HG03565 (cell line): ENCODE results near the gene FGFBP3.
A peak's percentile ranks its signal among the peaks of the same experiment; 100 is the strongest.

Experiments
- ATAC-seq: cut with Tn5 transposase; IDR thresholded peaks from one replicate; pipeline ENCODE4 v1.9.1; 2021; ENCODE audit warnings: mild to moderate bottlenecking, moderate library complexity; ENCODE audit not compliant: unreplicated experiment

Gene FGFBP3, protein sequence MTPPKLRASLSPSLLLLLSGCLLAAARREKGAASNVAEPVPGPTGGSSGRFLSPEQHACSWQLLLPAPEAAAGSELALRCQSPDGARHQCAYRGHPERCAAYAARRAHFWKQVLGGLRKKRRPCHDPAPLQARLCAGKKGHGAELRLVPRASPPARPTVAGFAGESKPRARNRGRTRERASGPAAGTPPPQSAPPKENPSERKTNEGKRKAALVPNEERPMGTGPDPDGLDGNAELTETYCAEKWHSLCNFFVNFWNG

DNA sequence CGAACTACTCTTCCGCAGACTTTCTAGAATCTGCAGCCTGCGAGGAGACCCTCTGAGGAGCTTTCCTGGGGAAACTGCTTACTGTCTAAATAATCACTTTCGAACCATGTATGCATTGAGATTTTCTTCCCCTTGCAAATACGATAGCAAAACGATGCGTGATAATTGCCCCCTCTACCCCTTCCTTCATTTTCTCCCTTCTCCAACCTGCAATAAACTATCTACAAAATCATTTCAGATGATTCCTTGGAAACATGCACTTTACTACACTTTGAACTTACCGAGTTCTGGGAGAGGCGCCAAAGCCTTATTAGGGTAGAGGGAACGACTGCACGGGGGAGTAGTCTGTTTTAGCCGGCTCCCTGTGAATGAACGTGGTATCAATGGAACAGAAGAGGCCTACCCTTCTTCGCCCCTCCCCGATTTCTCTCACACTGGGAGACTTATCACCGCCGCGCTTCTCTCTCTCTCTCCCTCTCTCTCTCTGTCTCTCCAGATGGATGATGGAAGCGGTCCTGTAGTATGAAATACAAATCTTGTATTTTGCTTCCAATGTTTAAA is at the start of gene FGFBP3:
TSS of gene FGFBP3 (minus strand) at position 370 of the 561 bp plus-strand sequence. CDS start 517 bp downstream, outside the sequence.
- ATAC-seq, result no peak

DNA sequence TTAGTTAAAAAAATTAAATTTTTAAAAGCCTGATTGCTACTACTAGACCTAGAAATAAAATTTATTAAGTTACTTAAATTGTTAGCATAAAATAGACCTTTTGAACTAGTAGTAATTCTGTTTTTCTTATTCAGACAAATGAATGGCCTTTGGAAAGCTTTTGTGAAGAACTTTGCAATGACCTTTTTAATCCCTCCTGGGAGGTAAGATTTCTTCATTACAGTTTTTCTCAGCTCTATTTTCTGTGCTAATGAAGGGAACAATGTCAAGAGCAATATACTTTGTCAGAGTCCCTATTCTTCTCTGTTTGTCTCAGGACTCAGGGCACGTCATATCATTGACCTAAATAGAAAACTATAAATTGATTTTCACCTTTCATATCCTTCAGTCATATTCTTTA is 47.8 kb upstream of the FGFBP3 start:
- no peak for ATAC-seq

DNA sequence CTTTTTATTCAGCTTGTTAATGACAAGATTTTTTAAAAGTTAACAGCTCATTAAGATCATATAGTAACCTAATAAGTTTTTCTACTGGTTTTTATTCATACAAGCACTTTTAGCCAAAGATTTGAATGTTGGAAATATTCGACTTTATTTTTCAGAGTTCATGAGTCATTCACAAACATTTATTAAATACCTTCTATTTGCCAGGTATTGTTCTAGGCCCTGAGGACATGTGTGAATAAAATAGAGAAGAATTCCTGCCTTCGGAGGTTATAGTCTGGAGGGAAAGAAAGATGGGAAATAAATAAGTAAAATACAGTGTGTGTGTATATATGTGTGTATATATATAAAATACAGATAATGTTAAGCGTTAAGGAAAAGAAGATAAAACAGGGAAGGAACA is 45.8 kb upstream of the FGFBP3 start:
- no peak for ATAC-seq

DNA sequence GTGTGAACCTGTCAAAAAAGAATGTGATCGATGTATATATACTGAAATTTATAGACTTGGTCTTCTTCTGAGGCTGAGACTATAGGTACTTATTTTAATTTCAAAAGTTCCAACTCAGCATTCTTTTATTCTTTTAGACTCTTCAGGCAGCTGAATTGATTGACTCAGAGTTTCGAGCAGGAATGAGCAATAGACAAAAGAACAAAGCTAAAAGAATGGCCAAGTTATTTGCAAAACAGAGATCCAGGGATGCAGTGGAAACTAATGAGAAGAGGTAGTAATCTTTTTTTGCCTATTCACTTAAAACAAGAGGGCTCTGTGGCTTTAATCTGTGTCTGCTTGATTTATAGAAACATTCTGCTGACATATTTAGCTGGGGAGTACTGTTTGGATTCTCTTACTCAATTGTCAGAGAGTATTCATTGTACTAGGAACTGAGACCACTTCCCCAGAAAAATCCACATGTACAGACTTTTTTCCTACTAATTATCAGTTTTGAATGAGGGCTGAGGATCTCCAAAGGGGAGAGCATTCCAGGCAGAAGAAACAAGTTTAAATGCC is 44.4 kb upstream of the FGFBP3 start:
- ATAC-seq, result no peak

DNA sequence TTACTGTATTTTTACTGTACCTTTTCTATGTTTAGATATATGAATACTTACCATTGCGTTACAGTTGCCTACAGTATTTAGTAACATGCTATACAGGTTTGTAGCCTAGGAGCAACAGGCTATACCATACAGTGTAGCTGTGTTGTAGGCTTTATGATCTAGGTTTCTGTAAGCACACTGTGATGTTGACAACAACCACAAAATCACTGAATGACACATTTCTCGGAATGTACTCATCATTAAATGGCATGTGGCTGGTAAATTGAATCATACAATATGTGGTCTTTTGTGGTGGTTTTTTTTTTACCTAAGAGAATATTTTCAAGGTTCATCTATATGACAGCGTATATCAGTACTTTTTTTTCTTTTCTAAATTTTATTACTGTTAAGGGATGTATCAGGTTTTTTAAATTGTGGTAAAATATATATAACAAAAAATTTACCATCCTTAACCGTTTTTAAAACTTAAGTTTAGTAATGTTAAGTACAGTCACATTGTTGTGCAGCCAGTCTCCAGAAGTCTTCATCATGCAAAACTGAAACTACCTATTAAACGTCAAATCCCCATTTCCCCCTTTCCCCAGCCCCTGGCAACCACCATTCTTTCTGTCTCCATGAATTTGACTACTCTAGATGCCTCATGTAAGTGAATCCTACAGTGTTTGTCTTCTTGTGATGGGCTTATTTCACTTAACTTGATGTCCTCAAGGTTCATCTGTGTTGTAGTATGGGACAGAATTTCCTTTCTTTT is 35.8 kb upstream of the FGFBP3 start:
- peak; percentile 69 for ATAC-seq

DNA sequence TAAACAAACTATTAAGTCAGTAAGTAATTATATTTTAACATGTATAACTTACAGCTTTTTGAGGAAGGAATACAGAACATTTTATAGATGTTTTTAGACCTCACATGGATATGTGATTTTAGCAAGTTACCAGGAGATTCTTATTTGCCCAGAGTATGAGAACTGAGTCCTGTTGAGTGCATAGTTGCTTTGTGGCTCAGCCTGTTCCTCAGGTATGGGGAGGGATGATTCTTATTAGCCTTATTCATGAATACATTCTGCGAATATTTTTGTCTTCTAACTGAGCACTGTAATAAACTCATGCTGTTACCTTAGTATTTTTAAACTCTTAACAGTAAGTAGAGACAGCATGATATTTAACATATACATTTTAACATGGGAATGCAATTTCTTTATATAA is 32.1 kb upstream of the FGFBP3 start:
- ATAC-seq, result no peak

DNA sequence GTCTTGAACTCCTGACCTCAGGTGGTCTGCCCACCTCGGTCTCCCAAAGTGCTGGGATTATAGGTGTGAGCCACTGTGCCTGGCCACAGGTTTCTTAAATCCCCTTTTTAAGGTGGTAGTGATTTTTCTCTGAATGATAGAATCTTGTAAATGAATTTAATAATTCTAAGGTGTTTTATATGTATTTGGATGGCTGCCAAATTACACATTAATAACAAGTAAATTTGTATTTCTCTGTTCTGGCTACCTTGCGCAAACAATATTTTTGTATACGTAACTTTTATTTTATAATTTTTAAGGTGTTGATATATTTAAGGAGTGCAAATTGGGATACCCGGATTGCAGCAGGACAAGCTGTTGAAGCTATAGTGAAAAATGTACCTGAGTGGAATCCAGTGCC is 30.4 kb upstream of the FGFBP3 start:
- no peak for ATAC-seq

DNA sequence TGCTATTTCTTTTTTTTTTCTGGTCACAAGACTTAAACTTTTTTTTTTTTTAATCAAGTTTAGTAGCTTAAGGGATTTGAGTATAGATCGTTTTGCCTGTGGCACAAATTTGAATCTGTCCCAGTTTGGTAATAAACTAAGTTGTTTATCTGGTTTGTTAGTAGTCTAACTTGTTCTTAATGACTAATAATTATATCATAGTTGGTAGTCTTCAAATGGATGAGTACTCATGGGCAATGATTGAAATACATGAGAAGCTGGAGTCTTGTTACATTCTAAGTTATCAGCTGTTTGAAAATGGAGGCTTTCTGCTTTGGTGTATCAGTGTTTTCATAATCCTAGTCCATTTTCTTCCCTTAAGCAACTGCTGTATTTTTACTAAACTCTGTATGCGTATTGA is 26.6 kb upstream of the FGFBP3 start:
- ATAC-seq, result no peak

DNA sequence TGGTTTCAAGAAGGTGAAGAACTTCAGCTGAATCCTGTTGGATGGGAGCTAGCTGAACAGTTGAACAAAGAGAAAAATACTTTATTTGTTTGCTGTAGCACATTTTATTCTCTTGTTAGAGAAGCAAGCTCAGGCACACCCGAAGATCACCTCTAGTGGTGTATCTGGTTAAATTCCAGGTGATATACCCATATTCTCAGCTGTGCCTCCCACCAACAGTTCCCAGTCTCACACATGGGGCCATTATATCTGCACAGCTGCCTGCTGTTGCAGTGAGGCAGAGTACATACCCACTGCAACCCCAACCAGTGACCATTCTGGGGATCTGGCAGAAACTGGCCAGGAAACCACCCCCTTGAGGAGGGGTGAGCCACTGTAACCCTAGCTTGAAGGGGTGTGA is 23.5 kb upstream of the FGFBP3 start:
- no peak for ATAC-seq

DNA sequence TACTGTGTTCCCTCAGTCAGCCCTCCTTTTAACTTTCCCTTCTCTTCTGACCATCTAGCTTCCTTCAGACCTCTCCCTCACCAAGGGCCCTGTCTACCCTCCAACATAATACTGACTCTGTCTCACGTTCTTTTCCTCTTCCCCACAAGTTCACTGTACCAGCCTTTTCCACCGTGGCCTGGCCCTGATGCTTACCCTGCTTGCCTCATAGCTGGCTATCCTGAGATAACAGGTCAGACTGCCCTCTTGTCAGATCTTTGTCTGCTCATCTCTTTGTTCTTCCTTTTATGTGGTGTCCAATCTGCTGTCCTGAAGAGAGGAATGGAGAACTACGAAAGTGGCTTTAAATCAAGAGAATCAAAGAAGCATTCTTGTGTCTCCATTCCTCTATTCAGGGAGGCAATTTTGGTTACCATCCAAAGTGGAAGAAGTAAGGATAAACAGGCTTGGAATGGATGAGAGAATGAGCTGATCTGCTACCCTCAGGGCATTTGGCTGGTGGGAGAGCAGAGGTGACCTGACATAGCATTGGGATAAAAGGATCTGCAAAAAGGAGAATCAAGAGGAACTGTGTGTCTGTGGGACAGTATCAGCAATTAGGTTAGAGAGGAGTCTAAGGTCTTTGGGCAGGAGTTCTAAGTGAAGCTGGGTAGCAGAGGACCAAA is 22.4 kb upstream of the FGFBP3 start:
- ATAC-seq, result no peak

DNA sequence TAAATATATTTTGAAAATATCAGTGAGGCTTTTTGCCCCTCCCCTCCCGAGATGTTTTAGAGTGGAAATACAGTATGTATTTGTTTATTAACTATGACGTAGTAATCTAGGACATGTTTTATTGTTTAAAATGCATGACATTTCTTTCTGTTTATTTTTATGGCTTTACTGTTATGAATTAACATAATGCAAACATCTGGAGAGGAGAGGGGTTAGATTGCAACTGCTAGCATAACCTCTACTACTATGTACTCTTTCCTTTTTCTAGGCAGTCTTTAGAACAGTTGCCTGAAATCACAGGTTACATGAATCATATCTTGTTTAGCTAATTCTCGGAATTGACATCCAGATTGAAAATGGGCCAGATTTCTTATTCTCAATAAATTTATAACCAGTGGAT is 21.7 kb upstream of the FGFBP3 start:
- no peak for ATAC-seq

DNA sequence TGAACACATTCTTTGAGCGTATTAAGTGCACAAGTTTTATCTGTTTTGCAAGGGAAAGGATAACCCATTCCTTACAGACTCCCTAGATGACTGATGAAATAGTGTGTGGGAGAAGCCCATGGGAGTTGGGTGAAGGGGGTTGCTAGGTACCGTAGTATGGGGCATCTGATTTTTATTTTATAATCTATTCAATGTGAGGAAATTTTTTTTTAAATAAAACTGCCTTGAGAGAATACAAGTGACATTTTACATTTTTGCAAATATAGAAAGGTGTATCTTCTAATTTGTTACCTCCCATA is 15.7 kb upstream of the FGFBP3 start:
- no peak for ATAC-seq

DNA sequence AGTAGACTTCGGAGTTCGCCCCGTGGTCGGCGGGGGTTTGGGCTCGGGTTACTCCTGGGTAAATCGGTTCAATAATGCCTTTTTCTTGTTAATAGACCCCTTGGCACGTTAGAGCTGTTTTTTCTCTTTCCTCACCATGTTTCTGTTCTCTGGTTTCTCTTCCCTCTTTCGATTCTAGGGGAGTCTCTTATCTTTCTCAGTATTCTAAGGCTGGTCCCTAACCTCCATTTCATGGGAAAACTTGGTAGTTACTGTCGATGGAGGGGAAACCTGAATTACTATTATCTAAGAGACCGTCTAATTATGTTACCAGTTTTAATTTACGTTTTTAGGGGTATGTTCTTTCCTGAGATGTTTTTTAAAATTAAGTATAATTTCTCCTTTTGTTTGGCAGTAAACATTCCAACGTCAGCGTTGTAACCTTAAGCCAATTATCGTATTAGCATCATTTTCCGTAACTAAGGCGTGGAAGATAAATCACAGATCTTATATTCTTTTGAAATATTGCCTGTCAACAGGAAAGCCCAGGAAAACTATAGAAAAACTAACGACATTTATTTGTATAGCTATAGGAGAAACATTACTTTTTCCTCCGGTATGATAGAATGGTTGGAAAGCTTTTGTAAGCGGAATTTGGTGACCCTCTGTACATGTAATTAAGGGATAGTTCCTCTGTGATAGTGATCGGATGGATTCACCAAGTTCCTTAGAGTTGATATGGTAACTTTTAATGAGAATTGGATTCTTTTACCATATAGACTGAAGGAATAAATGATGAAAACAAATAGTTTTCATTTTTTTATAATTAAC is 15.1 kb upstream of the FGFBP3 start:
- ATAC-seq, result no peak

DNA sequence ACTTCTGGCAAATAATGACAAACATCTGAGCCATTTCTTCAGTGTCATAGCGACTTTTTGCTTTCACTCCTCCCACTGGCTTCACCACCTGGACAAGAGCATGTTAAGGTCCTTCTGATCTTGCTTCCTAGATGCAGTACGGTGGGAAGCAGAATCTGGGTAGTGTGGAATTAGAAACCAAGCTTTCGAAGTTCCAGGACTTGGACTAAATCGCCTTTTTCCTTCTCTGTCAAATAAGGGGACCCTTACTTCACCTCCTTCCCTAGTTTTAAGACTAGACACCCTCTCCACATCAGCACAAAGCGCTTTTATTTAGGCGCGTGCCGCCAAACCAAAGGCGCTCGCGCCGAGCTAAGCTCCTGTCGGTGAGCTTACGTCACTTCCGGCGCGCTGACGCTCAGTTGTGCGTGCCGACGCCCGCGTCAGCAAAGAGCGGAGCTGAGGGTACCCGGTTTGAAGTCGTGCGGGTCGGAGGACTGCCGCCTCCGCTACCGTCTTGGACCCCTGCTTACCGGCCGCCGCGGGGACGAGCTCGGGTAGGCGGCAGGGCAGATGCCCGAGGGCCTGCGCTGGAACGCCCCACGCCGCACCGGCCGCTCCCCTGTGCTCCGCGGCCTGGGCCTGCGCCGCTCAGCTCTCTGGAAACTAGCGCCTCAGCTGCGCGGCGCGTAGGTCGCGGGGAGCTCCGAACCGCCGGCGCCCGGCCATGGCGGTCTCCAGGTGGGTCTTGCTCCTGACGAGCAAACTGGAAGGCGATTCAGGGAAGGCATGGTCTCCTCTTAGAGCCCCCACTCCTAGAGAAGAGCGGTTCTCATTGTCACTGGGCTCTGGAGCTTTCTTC is 14.3 kb upstream of the FGFBP3 start, which contains the start of gene BTAF1:
TSS of gene BTAF1 (plus strand) at position 400 of the 841 bp plus-strand sequence. CDS start at position 707, 307 bp downstream.
- ATAC-seq, result peak; percentile 95

DNA sequence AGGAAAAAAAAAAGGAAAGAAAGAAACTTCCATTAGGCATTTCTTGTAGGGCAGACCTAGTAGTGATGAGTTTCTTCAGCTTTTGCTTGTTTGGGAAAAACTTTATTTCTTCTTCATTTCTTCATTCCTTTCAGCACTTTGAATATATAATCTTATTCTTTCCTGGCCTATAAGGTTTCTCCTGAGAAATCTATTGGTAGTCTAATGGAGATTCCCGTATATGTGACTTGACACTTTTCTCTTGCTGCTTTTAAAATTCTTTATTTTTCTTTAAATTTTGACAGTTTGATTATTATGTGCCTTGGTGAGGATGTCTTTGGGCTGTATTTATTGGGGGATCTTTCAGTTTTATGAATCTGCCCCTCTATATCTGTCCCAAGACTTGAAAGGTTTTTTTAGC is 10.4 kb upstream of the FGFBP3 start:
- no peak for ATAC-seq

DNA sequence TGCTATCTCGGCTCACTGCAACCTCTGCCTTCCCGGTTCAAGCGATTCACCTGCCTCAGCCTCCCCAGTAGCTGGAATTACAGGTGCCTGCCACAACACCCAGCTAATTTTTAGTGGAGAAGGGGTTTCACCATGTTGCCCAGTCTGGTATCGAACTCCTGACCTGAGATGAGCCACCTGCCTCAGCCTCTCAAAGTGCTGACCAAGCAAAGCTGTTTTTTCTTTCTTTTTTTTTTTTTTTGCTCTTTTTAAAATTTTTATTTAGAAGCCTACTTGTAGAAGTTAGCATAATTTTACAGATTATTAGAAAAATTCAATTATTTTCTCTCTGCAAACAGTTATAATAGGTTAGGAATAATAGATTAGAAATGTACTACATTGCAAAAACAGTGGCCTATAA is 1.2 kb upstream of the FGFBP3 start:
- ATAC-seq, result no peak

DNA sequence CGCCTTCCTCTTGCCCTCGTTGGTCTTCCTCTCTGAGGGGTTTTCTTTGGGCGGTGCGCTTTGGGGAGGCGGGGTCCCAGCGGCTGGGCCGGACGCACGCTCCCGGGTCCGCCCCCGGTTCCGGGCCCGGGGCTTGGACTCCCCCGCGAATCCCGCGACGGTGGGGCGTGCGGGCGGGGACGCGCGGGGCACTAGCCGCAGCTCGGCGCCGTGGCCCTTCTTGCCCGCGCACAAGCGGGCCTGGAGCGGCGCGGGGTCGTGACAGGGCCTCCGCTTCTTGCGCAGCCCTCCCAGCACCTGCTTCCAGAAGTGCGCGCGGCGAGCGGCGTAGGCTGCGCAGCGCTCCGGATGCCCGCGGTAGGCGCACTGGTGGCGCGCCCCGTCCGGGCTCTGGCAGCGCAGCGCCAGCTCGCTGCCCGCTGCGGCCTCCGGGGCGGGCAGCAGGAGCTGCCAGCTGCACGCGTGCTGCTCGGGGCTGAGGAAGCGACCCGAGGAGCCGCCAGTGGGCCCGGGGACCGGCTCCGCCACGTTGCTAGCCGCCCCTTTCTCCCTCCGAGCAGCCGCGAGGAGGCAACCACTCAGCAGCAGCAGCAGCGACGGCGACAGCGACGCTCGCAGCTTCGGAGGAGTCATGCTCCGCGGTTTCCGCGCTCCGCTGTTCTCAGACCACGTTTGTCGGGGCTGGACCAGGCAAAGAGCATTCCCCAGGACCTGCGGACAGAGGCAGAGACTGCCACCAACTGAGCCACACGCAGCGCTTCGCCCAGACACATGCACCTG is 759 bp downstream of the FGFBP3 start:
- ATAC-seq, result peak; percentile 87

DNA sequence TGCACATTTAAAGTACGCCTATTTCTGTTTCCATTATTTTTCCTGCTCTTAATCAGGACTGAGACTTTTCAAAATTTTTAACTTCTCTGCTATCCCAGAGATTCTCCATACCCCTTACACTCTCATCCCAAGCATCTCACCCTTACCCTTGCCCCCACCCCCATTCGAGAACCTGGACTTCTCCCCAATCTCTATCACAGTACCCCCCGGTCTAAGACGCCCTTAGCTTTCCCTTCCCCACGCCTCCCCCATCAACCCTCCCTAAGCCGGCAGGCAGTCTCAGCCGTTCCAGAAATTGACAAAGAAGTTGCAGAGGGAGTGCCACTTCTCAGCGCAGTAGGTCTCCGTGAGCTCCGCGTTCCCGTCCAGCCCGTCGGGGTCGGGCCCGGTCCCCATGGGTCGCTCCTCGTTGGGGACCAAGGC is 1.4 kb downstream of the FGFBP3 start:
- ATAC-seq, result no peak

DNA sequence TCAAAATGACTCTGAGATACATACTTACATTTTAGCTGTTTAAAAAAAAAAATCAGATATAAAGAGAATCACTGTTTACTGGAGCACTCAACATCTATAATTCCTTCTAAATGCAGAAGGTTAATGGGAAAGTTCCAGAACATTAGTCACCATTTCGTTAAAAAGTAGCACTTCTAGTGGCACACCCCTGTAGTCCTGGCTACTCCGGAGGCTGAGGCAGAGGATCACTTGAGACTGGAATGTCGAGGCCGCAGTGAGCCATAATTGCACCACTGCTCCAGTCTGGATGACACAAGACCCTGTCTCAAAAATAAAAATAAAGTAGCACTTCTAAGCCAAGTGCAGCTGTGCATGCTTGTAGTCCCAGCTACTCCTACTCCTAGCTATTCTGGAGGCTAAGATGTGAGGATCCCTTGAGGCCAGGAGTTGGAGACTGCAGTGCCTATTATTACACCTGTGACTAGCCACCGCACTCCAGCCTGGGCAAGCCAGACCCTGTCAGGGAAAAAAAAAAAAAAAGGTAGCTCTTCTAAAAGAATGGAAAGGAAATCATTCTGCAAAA is 2.2 kb downstream of the FGFBP3 start:
- ATAC-seq, result no peak
